HEK293 (cell line): Measurements from ENCODE around the gene CRYBG1.
A peak's percentile ranks its signal among the peaks of the same experiment; 100 is the strongest.

Experiments used
- CTCF ChIA-PET: fragments of 350-600 bp; formaldehyde crosslinking; extraction: SDS; loops from one replicate; lab custom pipeline; 2021; ENCODE audit warnings: antibody characterized with exemption; lab: Yijun Ruan, JAX
- POLR2A ChIA-PET: fragments of 300-600 bp; formaldehyde crosslinking; extraction: SDS; loops from one replicate; lab custom pipeline; 2020; ENCODE audit warnings: antibody characterized with exemption, inconsistent platforms; lab: Yijun Ruan, JAX
- H3K27ac ChIP-seq: fragments of 200-500 bp; sonication (Bioruptor generic); 2 replicates; pipeline ENCODE4 v1.5.1; 2014; ENCODE audit warnings: low read depth, low read length, control low read depth, inconsistent platforms; ENCODE audit errors: extremely low read depth
- H3K36me3 ChIP-seq, 2 experiments: fragments of 200-500 bp in 1 of 2; sonication (Bioruptor generic) in 1 of 2; 1 replicate in 1 of 2; 2 replicates in 1 of 2; pipeline ENCODE4 v1.5.1; 2014 to 2017; ENCODE audit warnings: inconsistent platforms in 2 of 2, low read length in 2 of 2; ENCODE audit not compliant: control insufficient read depth in 2 of 2, insufficient read depth in 1 of 2
- H3K4me1 ChIP-seq: fragments of 200-500 bp; sonication (Bioruptor generic); 2 replicates; pipeline ENCODE4 v1.5.1; 2014; ENCODE audit warnings: mild to moderate bottlenecking, low read length, inconsistent platforms; ENCODE audit not compliant: control insufficient read depth, insufficient read depth
- H3K4me3 ChIP-seq: 2 replicates; pipeline ENCODE4 v1.5.1; 2011; ENCODE audit warnings: low read depth, mild to moderate bottlenecking, control low read depth, low read length, moderate library complexity
- H3K9me3 ChIP-seq: fragments of 200-500 bp; sonication (Bioruptor generic); 2 replicates; pipeline ENCODE4 v1.5.1; 2014; ENCODE audit warnings: low read depth, low read length, inconsistent platforms; ENCODE audit not compliant: control insufficient read depth, insufficient read depth
- ATF2 ChIP-seq: fragments of 450-650 bp; formaldehyde crosslinking; IDR thresholded peaks from 2 replicates; pipeline ENCODE4 v1.5.1; 2016; ENCODE audit warnings: missing biosample characterization, missing genetic modification characterization, low read depth
- FEZF1 ChIP-seq: fragments of 450-650 bp; formaldehyde crosslinking; IDR thresholded peaks from 2 replicates; pipeline ENCODE4 v1.5.1; 2016; ENCODE audit warnings: missing biosample characterization, missing genetic modification characterization
- GLIS1 ChIP-seq: fragments of 450-650 bp; formaldehyde crosslinking; IDR thresholded peaks from 2 replicates; pipeline ENCODE4 v1.5.1; 2016; ENCODE audit warnings: missing biosample characterization, missing genetic modification characterization
- HOXD13 ChIP-seq: sonication (generic); formaldehyde crosslinking; IDR thresholded peaks from 2 replicates; pipeline ENCODE4 v1.8.0; 2022; ENCODE audit warnings: missing genetic modification reagents, borderline replicate concordance
- OVOL3 ChIP-seq: fragments of 450-650 bp; formaldehyde crosslinking; IDR thresholded peaks from 2 replicates; pipeline ENCODE4 v1.5.1; 2016; ENCODE audit warnings: missing biosample characterization, missing genetic modification characterization
- PRDM10 ChIP-seq: fragments of 450-650 bp; formaldehyde crosslinking; IDR thresholded peaks from 2 replicates; pipeline ENCODE4 v1.5.1; 2016; ENCODE audit warnings: missing biosample characterization, missing genetic modification characterization
- PRDM4 ChIP-seq: fragments of 450-650 bp; formaldehyde crosslinking; IDR thresholded peaks from 2 replicates; pipeline ENCODE4 v1.5.1; 2017; ENCODE audit warnings: missing biosample characterization, missing genetic modification characterization
- ZBTB21 ChIP-seq: fragments of 450-650 bp; formaldehyde crosslinking; IDR thresholded peaks from 2 replicates; pipeline ENCODE4 v1.5.1; 2017; ENCODE audit warnings: missing biosample characterization, missing genetic modification characterization
- ZFHX2 ChIP-seq: fragments of 450-650 bp; formaldehyde crosslinking; conservative IDR thresholded peaks from 2 replicates; pipeline ENCODE4 v1.5.1; 2016; ENCODE audit warnings: missing biosample characterization, missing genetic modification characterization
- ZFP3 ChIP-seq: fragments of 450-650 bp; formaldehyde crosslinking; IDR thresholded peaks from 2 replicates; pipeline ENCODE4 v1.5.1; 2016; ENCODE audit warnings: low read depth, missing biosample characterization, missing genetic modification characterization
- ZIC2 ChIP-seq: fragments of 450-650 bp; formaldehyde crosslinking; IDR thresholded peaks from 2 replicates; pipeline ENCODE4 v1.5.1; 2016; ENCODE audit warnings: missing biosample characterization, missing genetic modification characterization
- ZNF148 ChIP-seq: fragments of 450-650 bp; formaldehyde crosslinking; IDR thresholded peaks from 2 replicates; pipeline ENCODE4 v1.5.0; 2017; ENCODE audit warnings: missing biosample characterization, missing genetic modification characterization, borderline replicate concordance
- ZNF292 ChIP-seq: fragments of 450-650 bp; formaldehyde crosslinking; IDR thresholded peaks from 2 replicates; pipeline ENCODE4 v1.5.1; 2016; ENCODE audit warnings: low read depth, missing biosample characterization, missing genetic modification characterization, borderline replicate concordance
- ZNF518A ChIP-seq: fragments of 450-650 bp; formaldehyde crosslinking; conservative IDR thresholded peaks from 2 replicates; pipeline ENCODE4 v1.5.1; 2016; ENCODE audit warnings: low read depth, missing biosample characterization, missing genetic modification characterization
- ZNF530 ChIP-seq: fragments of 450-650 bp; formaldehyde crosslinking; IDR thresholded peaks from 2 replicates; pipeline ENCODE4 v1.5.1; 2016; ENCODE audit warnings: low read depth, missing biosample characterization, missing genetic modification characterization
- ZNF585B ChIP-seq: fragments of 450-650 bp; formaldehyde crosslinking; IDR thresholded peaks from 2 replicates; pipeline ENCODE4 v1.5.1; 2016; ENCODE audit warnings: missing biosample characterization, missing genetic modification characterization
- ZNF830 ChIP-seq: fragments of 450-650 bp; IDR thresholded peaks from 2 replicates; pipeline ENCODE4 v1.5.0; 2018; ENCODE audit warnings: missing biosample characterization, missing genetic modification characterization, low read depth, mild to moderate bottlenecking, moderate library complexity

Gene CRYBG1

GRCh38 chr6:106461084-106461483 is 100.6 kb downstream of the CRYBG1 start:
- no peak overlapping the region for H3K27ac ChIP-seq
- no peak overlapping the region for H3K4me3 ChIP-seq
- TF ChIP-seq HOXD13 (CRISPR knock-in tag): no peak
- TF ChIP-seq ATF2: peak; percentile 31; the same call in 1 of the 2 replicates
- no peak for TF ChIP-seq ZNF148 (tag by site-specific recombination)
- peak; percentile 35; the same call in 1 of the 2 replicates for TF ChIP-seq FEZF1 (tag by site-specific recombination)
- no peak for TF ChIP-seq ZNF585B (tag by site-specific recombination)
- TF ChIP-seq OVOL3 (tag by site-specific recombination): no peak
- TF ChIP-seq ZFP3 (tag by site-specific recombination): no peak
- no peaks in the 10 kb centered on the region for H3K9me3 ChIP-seq
- H3K36me3 ChIP-seq: no peaks in the 10 kb centered on the region
- CTCF ChIA-PET: interaction anchor here (0.7 kb wide), 1 partner anchor 371 kb away, joined by 3 read pairs; no protein-coding TSS in a partner anchor
- POLR2A ChIA-PET: no interaction called here
- H3K4me1 ChIP-seq: no peaks in the 10 kb centered on the region

- no peaks in the 10 kb centered on the region for H3K36me3 ChIP-seq
- CTCF ChIA-PET: interaction anchor here (1.3 to 2.1 kb wide), 2 partner anchors 18 to 103 kb away, joined by 3 to 10 read pairs; no protein-coding TSS in a partner anchor
- POLR2A ChIA-PET: interaction anchor here (0.7 kb wide), 1 partner anchor 54 kb away, joined by 4 read pairs; no protein-coding TSS in a partner anchor
- no peak for TF ChIP-seq ZIC2 (tag by site-specific recombination)
- no peak for TF ChIP-seq ZNF292 (tag by site-specific recombination)
- no peak for TF ChIP-seq ZNF530 (tag by site-specific recombination)
- no peak for TF ChIP-seq ZBTB21 (tag by site-specific recombination)
- TF ChIP-seq ZNF518A: no peak
- no peak for TF ChIP-seq PRDM10 (tag by site-specific recombination)
- no peak for TF ChIP-seq ZNF830
- TF ChIP-seq ZFHX2: no peak
- TF ChIP-seq GLIS1 (tag by site-specific recombination): no peak
- TF ChIP-seq PRDM4 (tag by site-specific recombination): no peak
- H3K4me1 ChIP-seq: no peaks in the 10 kb centered on the region
- H3K27ac ChIP-seq: no peak overlapping the region
- H3K4me3 ChIP-seq: no peak overlapping the region
- H3K9me3 ChIP-seq: no peaks in the 10 kb centered on the region
These were observed 102.5 kb downstream of the CRYBG1 start for GRCh38 chr6:106462923-106463557.
